PFSK-1 (cell line): ENCODE measurements around the gene CASP7.

Experiments
- POLR2AphosphoS5 ChIP-seq: IDR thresholded peaks from 2 replicates; pipeline ENCODE4 v1.6.1; 2012; ENCODE audit warnings: low read depth, mild to moderate bottlenecking, control low read depth, low read length, moderate library complexity
- SIN3A ChIP-seq: IDR thresholded peaks from 2 replicates; pipeline ENCODE4 v1.6.1; 2012; ENCODE audit warnings: mild to moderate bottlenecking, low read length, moderate library complexity, borderline replicate concordance; ENCODE audit not compliant: insufficient read depth
- TAF1 ChIP-seq: IDR thresholded peaks from 2 replicates; pipeline ENCODE4 v1.6.1; 2012; ENCODE audit warnings: low read length, control low read depth, borderline replicate concordance; ENCODE audit not compliant: insufficient read depth
- TF ChIP-seq, protein P1 (sequence below), 2 experiments: IDR thresholded peaks; 2 replicates each; pipeline versions ENCODE4 v1.6.1 to v1.8.0; 2011 to 2012; ENCODE audit warnings: low read depth in 2 of 2, low read length in 2 of 2, control low read depth in 1 of 2, inconsistent platforms in 1 of 2, mild to moderate bottlenecking in 1 of 2, moderate library complexity in 1 of 2; ENCODE audit not compliant: insufficient read depth in 1 of 2

DNA sequence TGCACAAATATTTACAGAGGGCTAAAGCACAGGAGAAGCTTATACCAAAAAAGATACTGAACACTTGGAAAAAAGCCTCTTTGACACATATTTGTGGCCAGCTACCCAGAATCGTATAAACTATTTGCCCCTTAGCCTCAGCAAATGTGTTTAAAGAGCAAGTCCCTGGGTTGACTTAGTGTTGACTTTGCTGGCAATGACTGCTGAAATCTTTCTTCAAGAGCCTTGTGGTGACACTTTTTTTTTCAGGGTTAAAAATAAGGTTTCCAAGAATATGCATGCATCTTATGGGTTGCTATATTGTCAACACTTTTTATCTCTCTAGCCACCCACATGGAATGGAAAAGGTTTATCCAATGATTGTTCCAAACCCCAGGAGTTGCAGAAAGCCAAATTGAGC lies 56.9 kb downstream of the CASP7 start:
- TF ChIP-seq, protein P1, sequence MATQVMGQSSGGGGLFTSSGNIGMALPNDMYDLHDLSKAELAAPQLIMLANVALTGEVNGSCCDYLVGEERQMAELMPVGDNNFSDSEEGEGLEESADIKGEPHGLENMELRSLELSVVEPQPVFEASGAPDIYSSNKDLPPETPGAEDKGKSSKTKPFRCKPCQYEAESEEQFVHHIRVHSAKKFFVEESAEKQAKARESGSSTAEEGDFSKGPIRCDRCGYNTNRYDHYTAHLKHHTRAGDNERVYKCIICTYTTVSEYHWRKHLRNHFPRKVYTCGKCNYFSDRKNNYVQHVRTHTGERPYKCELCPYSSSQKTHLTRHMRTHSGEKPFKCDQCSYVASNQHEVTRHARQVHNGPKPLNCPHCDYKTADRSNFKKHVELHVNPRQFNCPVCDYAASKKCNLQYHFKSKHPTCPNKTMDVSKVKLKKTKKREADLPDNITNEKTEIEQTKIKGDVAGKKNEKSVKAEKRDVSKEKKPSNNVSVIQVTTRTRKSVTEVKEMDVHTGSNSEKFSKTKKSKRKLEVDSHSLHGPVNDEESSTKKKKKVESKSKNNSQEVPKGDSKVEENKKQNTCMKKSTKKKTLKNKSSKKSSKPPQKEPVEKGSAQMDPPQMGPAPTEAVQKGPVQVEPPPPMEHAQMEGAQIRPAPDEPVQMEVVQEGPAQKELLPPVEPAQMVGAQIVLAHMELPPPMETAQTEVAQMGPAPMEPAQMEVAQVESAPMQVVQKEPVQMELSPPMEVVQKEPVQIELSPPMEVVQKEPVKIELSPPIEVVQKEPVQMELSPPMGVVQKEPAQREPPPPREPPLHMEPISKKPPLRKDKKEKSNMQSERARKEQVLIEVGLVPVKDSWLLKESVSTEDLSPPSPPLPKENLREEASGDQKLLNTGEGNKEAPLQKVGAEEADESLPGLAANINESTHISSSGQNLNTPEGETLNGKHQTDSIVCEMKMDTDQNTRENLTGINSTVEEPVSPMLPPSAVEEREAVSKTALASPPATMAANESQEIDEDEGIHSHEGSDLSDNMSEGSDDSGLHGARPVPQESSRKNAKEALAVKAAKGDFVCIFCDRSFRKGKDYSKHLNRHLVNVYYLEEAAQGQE (IDR thresholded peaks at IDR 0.05; ENCODE audit: insufficient read depth in 1 of 2, low read depth in 2 of 2, low read length in 2 of 2) = no peak
- TF ChIP-seq POLR2AphosphoS5 = no peak
- no peak for TF ChIP-seq TAF1
- TF ChIP-seq SIN3A = no peak
